ENCODE data around the gene RPH3AL. TPM values are rescaled to one million over a fixed set of nuclear protein-coding genes. Genes with fewer than 3 reads are reported as not detected.

The RPH3AL gene
- total and polyA plus RNA-seq, 2 of the 8 experiments (the other 6 are each of a cell fraction or from before 2014, with no cell fraction given) = 5.6 to 5.8 TPM

- H4K91ac ChIP-seq (replicated peaks; ENCODE audit: insufficient read length, low read length) = no peak overlapping the region
- H3K36me3 ChIP-seq (ENCODE audit: control insufficient read depth in 2 of 4, insufficient read depth in 4 of 4, low read length in 3 of 4) = no peaks in the 10 kb centered on the region
- no peak overlapping the region for H3K56ac ChIP-seq (replicated peaks; ENCODE audit: insufficient read length, low read depth, low read length)
- FAIRE-seq (no peak), DNase-seq (ENCODE audit: low read depth in 1 of 2, low spot score in 2 of 2) (peak in 1 of 2 experiments; percentile 92)
- H3K23me2 ChIP-seq (ENCODE audit: low read depth, low read length) = peaks cover 7% of the 10 kb centered on the region; the same call in 1 of the 2 replicates
- no peak overlapping the region; the same call in 1 of the 2 replicates for H4K8ac ChIP-seq (ENCODE audit: extremely low read depth, insufficient read depth, low read length)
- no peak overlapping the region for H3K4ac ChIP-seq (replicated peaks; ENCODE audit: insufficient read length, low read depth, low read length)
- H3K14ac ChIP-seq (ENCODE audit: insufficient read length) = no peak overlapping the region
- no peak overlapping the region for H3K23ac ChIP-seq (ENCODE audit: insufficient read length)
- peak overlapping the region in 1 of 4 experiments; percentile 37; a peak in 1 of 7 replicates for H3K9ac ChIP-seq (replicated peaks in 1 of 4; ENCODE audit: extremely low read depth in 1 of 4, low read depth in 3 of 4, low read length in 3 of 4)
- H3K4me3 ChIP-seq (ENCODE audit: extremely low read depth in 1 of 4, insufficient read depth in 2 of 4, low read depth in 3 of 4, low read length in 4 of 4) = peak overlapping the region; percentile 2 to 58 (median 22); a peak in 6 of 8 replicates
- H4K20me1 ChIP-seq (replicated peaks in 1 of 2; ENCODE audit: control insufficient read depth in 1 of 2, insufficient read depth in 2 of 2, low read length in 2 of 2) = no peaks in the 10 kb centered on the region
- peaks cover 9 to 24% (median 22%) of the 10 kb centered on the region in 4 experiments for H3K27me3 ChIP-seq (replicated peaks in 1 of 4; ENCODE audit: control insufficient read depth in 3 of 4, extremely low read depth in 1 of 4, insufficient read depth in 3 of 4, low read length in 3 of 4)
- H3K79me2 ChIP-seq (ENCODE audit: control insufficient read depth in 1 of 2, insufficient read depth in 2 of 2, low read length in 2 of 2) = no peaks in the 10 kb centered on the region
- H2BK15ac ChIP-seq (ENCODE audit: low read length) = no peak overlapping the region
- peaks cover 5 to 26% (median 18%) of the 10 kb centered on the region in 4 experiments; a peak in 6 of 7 replicates for H3K4me1 ChIP-seq (replicated peaks in 1 of 4; ENCODE audit: control insufficient read depth in 3 of 4, insufficient read depth in 4 of 4, low read length in 3 of 4)
- H2BK120ac ChIP-seq (replicated peaks; ENCODE audit: low read depth, low read length) = no peak overlapping the region
- H2BK12ac ChIP-seq (ENCODE audit: low read depth, low read length) = no peak overlapping the region
- H3K27ac ChIP-seq (ENCODE audit: low read depth, low read length) = no peak overlapping the region
- peak overlapping the region; percentile 21 to 64 for H3K4me2 ChIP-seq (ENCODE audit: insufficient read depth in 1 of 2, low read depth in 2 of 2, low read length in 2 of 2)
- H3K79me1 ChIP-seq (ENCODE audit: low read depth, low read length) = no peaks in the 10 kb centered on the region
- ChIA-PET CTCF (ENCODE audit: partially characterized antibody) (interaction anchor here (0.6 to 2.5 kb wide), 22 partner anchors 10 to 315 kb away, joined by 3 to 15 read pairs (median 4); no protein-coding TSS in a partner anchor), POLR2A (ENCODE audit: partially characterized antibody) (no interaction called here)
- no peak overlapping the region for H2AK5ac ChIP-seq (ENCODE audit: low read depth, low read length)
- H2AFZ ChIP-seq (ENCODE audit: low read length) = no peak overlapping the region
- H3K18ac ChIP-seq (ENCODE audit: extremely low read depth, low read length) = no peak overlapping the region
- no peak overlapping the region for H2BK5ac ChIP-seq (ENCODE audit: low read depth, low read length)
- 17% methylated on average over 21 of the region's 57 CpGs; no CpG with 5 or more reads in 1 of the 2 experiments for WGBS, 2 experiments (ENCODE audit: extremely low coverage in 1 of 2, insufficient coverage in 1 of 2, insufficient read length in 1 of 2, insufficient replicate concordance in 2 of 2, low coverage in 1 of 2, low lambda C conversion rate in 2 of 2, missing lambda C conversion rate in 1 of 2)
- H3K9me3 ChIP-seq (ENCODE audit: insufficient read depth in 2 of 2, low read depth in 1 of 2, low read length in 1 of 2) = peaks cover 0 to 5% of the 10 kb centered on the region in 2 experiments; a peak in 1 of 4 replicates
- H4K5ac ChIP-seq (ENCODE audit: insufficient read length, low read depth, low read length) = no peak overlapping the region
- H2BK20ac ChIP-seq (ENCODE audit: low read length) = no peak overlapping the region
- TF ChIP-seq TEAD4 (IDR thresholded peaks at IDR 0.05; ENCODE audit: low read depth, low read length) = peak; percentile 36; the same call in 1 of the 2 replicates
- TF ChIP-seq RXRA (IDR thresholded peaks at IDR 0.05; ENCODE audit: insufficient read depth, low read depth, low read length) = no peak
- no peak for TF ChIP-seq SAP30 (IDR thresholded peaks at IDR 0.05; ENCODE audit: insufficient read depth, insufficient replicate concordance, low read length)
- peak; percentile 28; the same call in 1 of the 2 replicates for TF ChIP-seq KDM1A (IDR thresholded peaks at IDR 0.05; ENCODE audit: borderline replicate concordance, low read length)
- peak; percentile 61 to 81 for TF ChIP-seq RAD21 (IDR thresholded peaks at IDR 0.05 in 1 of 2, conservative IDR thresholded peaks at IDR 0.05 in 1 of 2; ENCODE audit: low read depth in 2 of 2, low read length in 2 of 2)
- no peak for TF ChIP-seq CEBPB (IDR thresholded peaks at IDR 0.05; ENCODE audit: low read depth, low read length)
- TF ChIP-seq CTCF (IDR thresholded peaks at IDR 0.05; ENCODE audit: control extremely low read depth in 1 of 3, insufficient read depth in 1 of 3, low read depth in 1 of 3, low read length in 3 of 3) = peak; percentile 48 to 76 (median 69)
- 0 out of 2 replicates have a peak, but pooled peaks have one; percentile 33 for TF ChIP-seq SP4 (IDR thresholded peaks at IDR 0.05; ENCODE audit: low read length)
Observed at GRCh38 chr17:386141-386876, 33.7 kb upstream of the RPH3AL start.

All from H1 (cell line).